ENCODE results near the gene EEF1G. TPM values are rescaled to one million over a fixed set of nuclear protein-coding genes. Genes with fewer than 3 reads are reported as not detected.

Gene EEF1G

GRCh38 chr11:62512961-62513360 is 60.7 kb downstream of the EEF1G start:
- Histone ChIP-seq H2BK12ac (ENCODE audit: low read length in 2 of 2) (no peak overlapping the region), H2AK5ac (ENCODE audit: low read length, severe bottlenecking) (no peak overlapping the region), H3K9ac (ENCODE audit: low read length) (no peak overlapping the region), H2BK5ac (ENCODE audit: low read depth, low read length, poor library complexity, severe bottlenecking) (no peak overlapping the region), H4K8ac (ENCODE audit: low read length) (peak overlapping the region; percentile 46), H3K4me1 (ENCODE audit: control insufficient read depth, insufficient read depth, low read depth, low read length) (peaks cover 19% of the 10 kb centered on the region), H3K18ac (ENCODE audit: low read depth in 1 of 2, low read length in 2 of 2) (no peak overlapping the region), H3K4ac (ENCODE audit: low read depth in 1 of 2, low read length in 2 of 2) (no peak overlapping the region), H4K91ac (ENCODE audit: low read length) (no peak overlapping the region), H3K4me3 (ENCODE audit: insufficient read depth in 1 of 2, low read depth in 1 of 2, low read length in 2 of 2) (no peak overlapping the region), H2BK15ac (ENCODE audit: low read depth, poor library complexity, severe bottlenecking) (no peak overlapping the region), H3K27me3 (ENCODE audit: control insufficient read depth in 1 of 2, insufficient read depth in 1 of 2, low read length in 2 of 2) (no peaks in the 10 kb centered on the region), H2AFZ (ENCODE audit: low read depth, low read length) (no peak overlapping the region), H2BK120ac (ENCODE audit: low read depth, low read length) (no peak overlapping the region), H3K9me3 (ENCODE audit: control insufficient read depth, low read length) (no peaks in the 10 kb centered on the region), H3K23ac (ENCODE audit: low read length in 2 of 2) (no peak overlapping the region), H3K14ac (ENCODE audit: low read length in 2 of 2) (no peak overlapping the region), H3K4me2 (ENCODE audit: low read length, poor library complexity, severe bottlenecking) (no peak overlapping the region), H3K27ac (ENCODE audit: low read length, poor library complexity, severe bottlenecking) (peak overlapping the region; percentile 54), H3K36me3 (ENCODE audit: control insufficient read depth in 1 of 2, insufficient read depth in 2 of 2, low read depth in 1 of 2, low read length in 2 of 2) (peaks cover 39 to 41% of the 10 kb centered on the region in 2 experiments), H3K79me1 (replicated peaks; ENCODE audit: low read length, poor library complexity, severe bottlenecking) (peaks cover 6% of the 10 kb centered on the region)
- WGBS, result 85% methylated on average over 8 of the region's 8 CpGs
- DNase-seq, result no peak

Small RNAs within 50 kb of the gene (small RNA-seq; reads per million reads assigned to genes)
- gene AP001458.1 (ENCODE audit: low read depth), result not detected
- not detected for gene EEF1G (ENCODE audit: low read depth)
- 1.7 reads per million for gene MIR6747 (ENCODE audit: low read depth)

Measured in mesenchymal stem cell (in vitro differentiated cells and primary cell).